22Rv1 (cell line): ENCODE results near the gene PODXL.
A peak's percentile ranks its signal among the peaks of the same experiment; 100 is the strongest.
"Not testable (repeated sequence)": the region's sequence is repeated elsewhere in the genome, so short reads cannot be mapped to it uniquely, and the experiment has no call there.

Experiments
- H3K27ac ChIP-seq: fragments of 450-650 bp; 2 replicates; pipeline ENCODE4 v1.5.1; 2017
- ZFX ChIP-seq: fragments of 450-650 bp; IDR thresholded peaks from 2 replicates; pipeline ENCODE4 v1.6.1; 2017; ENCODE audit warnings: antibody characterized with exemption, borderline replicate concordance
- TF ChIP-seq, protein P1 (sequence below): fragments of 450-650 bp; IDR thresholded peaks from 2 replicates; pipeline ENCODE4 v1.5.1; 2017; ENCODE audit warnings: mild to moderate bottlenecking

Gene PODXL

DNA sequence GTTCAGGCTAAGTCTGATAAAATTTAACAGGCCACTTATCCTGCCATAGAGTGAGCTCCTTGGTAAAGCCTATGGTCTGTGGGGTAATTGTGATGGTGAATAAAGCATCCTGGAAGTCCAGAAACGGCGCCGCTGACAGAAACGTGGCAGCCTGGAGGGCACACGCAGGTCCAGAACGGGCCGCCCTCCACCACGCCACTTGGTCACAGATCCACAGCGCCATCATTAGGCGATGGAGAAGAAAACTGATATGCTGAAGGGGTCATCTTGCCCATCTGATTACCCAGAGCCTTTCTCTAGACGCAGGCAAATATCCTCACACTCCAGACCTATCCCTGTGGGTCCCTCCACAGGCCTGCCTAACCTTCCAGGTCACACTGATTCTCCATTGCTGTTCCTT lies 37.8 kb downstream of the PODXL start:
- no peak for TF ChIP-seq ZFX
- TF ChIP-seq, protein P1, sequence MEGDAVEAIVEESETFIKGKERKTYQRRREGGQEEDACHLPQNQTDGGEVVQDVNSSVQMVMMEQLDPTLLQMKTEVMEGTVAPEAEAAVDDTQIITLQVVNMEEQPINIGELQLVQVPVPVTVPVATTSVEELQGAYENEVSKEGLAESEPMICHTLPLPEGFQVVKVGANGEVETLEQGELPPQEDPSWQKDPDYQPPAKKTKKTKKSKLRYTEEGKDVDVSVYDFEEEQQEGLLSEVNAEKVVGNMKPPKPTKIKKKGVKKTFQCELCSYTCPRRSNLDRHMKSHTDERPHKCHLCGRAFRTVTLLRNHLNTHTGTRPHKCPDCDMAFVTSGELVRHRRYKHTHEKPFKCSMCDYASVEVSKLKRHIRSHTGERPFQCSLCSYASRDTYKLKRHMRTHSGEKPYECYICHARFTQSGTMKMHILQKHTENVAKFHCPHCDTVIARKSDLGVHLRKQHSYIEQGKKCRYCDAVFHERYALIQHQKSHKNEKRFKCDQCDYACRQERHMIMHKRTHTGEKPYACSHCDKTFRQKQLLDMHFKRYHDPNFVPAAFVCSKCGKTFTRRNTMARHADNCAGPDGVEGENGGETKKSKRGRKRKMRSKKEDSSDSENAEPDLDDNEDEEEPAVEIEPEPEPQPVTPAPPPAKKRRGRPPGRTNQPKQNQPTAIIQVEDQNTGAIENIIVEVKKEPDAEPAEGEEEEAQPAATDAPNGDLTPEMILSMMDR, result no peak
- no peak overlapping the region for H3K27ac ChIP-seq

DNA sequence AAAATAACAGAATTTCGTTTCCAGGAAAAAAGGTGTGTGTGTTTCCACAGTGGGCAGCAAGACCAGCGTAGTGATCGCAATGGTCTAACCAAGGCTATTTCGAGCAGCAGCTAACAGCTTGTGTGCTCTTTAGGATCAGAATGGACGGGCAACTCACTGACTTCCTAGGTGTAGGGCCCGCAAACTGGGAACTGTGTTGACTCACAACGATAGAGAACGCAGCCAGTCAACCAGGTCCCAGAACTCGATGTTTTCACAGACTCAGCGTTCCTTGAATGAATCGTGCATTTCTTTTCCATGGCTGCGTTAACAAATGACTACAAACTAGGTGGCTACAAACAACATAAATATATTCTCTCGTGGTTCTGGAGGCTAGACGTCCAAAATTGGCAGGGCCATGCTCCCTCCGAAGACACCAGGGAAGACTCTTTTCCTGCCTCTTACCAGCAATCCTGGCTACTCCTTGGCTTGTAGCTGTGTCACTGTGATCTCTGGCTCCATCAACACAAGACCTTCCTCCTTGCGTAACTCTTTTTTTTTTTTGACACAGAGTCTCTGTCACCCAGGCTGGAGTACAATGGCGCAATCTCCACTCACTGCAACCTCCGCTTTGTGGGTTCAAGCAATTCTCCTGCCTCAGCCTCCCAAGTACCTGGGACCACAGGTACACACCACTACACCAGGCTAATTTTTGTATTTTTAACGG lies 39.1 kb downstream of the PODXL start:
- TF ChIP-seq, protein P1, result no peak
- TF ChIP-seq ZFX, result no peak
- no peak overlapping the region for H3K27ac ChIP-seq

DNA sequence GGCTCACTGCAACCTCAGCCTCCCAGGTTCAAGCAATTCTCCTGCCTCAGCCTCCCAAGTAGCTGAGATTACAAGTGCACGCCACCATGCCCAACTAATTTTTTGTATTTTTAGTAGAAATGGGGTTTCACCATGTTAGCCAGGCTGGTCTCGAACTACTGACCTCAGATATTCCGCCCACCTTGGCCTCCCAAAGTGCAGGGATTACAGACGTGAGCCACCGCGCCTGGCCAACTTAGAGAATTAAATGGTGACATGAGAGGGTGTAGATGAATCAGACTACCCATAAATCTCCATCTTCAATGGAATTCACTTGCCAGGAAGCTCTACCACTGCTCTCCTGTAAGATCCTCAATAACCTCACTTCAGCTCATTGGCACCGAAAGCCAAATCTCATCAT lies 41.0 kb downstream of the PODXL start:
- not testable (repeated sequence) for H3K27ac ChIP-seq

DNA sequence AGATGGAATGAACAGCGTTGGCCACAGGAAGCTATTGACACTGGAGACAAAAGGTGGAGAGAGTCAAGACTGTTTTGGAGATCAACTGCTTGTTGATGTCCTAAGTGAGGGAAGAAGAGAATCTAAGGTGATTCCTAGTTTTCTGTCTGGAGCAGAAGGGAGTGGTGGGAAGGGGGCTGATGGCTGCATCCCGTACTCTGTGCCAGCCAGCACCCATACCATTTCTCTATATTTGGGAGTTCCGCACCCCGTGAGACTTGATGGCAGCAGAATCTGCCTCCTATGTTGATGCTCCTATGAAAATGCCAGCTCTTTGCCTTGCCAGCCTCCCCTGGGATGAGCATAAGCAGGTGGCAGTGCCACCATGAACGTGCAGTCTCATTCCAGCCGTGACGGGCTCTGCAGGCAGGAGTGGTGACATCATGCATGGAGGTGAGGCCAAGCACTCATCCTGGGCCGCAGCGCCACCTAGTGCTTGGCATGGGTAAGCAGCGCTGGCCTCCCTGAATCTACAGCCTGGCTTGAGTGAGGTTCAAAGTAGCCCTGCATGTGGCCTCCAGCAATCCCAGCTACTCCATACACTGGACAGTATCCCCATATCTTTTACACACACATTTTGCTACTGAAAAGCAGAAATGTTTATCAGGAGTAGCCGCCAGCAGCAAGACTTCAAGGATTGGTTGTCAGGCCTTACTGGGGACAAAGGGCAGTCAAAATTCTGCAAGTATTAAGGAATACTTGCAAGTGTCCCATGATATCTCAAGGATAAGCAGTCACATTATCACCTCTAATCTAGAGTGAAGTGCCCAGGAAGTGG lies 43.0 kb downstream of the PODXL start:
- no peak for TF ChIP-seq ZFX
- TF ChIP-seq, protein P1, result peak; percentile 100
- no peak overlapping the region for H3K27ac ChIP-seq

DNA sequence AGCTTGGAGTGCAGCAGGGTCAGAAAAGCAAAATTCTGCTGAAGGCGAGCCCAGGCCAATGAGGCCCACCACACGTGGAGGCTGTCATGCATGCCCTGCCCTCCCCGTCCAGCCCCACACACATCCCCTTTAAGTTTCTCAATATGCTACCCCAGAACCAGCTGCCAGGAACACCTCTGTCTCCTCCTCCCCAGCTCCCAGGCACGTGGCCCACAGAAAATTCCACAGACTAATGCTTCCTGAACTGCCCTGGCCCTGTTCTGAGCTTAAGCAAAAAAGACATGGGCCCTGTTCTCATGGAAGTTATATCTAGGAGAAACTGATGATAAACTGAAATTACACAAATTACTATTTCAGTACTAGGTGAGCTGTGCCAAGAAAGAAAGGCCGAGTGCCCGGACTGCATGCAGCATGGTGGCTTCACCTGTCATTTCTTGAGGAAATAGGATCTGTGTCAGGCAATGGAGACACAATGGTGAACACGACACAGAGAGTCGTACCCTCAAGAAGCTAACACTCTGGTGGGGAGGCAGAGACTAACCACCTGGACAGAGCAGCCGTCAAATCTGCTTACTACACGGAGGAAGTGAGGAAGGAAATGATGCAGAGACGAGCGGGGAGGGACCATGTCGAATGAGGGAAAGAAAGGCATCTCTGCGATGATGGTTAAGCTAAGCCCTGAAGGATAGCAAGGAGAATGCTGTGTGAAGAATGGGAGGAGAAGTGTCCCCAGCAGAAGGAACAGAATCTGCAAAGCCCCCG lies 44.5 kb downstream of the PODXL start:
- no peak overlapping the region for H3K27ac ChIP-seq
- TF ChIP-seq ZFX, result no peak

DNA sequence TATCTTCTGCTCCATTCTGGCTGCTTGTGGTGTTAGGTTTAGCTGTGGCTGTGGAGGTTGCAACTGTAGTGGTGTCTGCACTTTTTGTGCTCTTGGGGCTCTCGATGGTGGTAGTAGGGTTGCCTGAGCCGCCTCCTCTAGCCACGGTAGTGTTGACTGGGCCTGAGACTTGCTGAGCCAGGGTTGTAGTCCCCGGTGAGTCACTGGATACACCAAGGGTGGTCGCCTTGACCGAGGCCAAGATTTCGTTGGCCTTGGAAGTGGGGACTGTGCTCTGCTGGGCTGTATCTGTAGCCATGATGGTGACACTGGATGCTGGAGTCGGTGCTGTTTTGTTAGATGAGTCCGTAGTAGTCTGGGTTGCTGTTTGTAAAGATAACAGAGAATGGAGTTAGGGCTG lies 45.4 kb downstream of the PODXL start:
- H3K27ac ChIP-seq, result no peak overlapping the region
- TF ChIP-seq, protein P1, result no peak
- no peak for TF ChIP-seq ZFX

DNA sequence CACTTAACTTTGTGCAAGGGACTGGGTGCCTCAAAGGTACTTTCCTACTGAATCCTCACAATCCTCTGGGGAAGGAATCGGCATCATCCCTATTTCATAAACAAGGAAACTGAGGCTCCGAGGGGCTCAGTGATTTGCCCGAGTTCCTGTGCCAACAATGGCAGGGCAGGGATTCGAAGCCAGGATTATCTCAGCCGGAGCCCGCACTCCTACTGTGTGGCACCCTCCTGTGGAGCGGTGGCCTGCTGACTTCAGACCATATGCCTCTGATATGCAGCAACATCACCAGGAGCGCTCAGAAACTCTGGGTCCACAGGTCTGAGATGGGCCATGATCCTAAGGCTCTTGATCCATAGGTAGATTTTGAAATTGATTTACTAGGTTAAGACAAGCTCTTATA lies 46.6 kb downstream of the PODXL start:
- no peak overlapping the region for H3K27ac ChIP-seq
- TF ChIP-seq, protein P1, result no peak
- no peak for TF ChIP-seq ZFX
